Keratinocyte (primary cell): Measurements from ENCODE around the gene BCAT1. TPM values are rescaled to one million over a fixed set of nuclear protein-coding genes. Genes with fewer than 3 reads are reported as not detected.

Experiments
- DNase-seq: peaks from one replicate; pipeline ENCODE4 v3.0.0-alpha.2; 2011; ENCODE audit warnings: low read depth, missing footprints, low spot score
- FAIRE-seq: peaks from 2 replicates; lab custom pipeline; 2011; peaks lifted over from hg19 to GRCh38; lab: Jason Lieb, UNC
- H2AFZ ChIP-seq: 2 replicates; pipeline ENCODE4 v1.6.0; 2012; ENCODE audit warnings: low read length, control low read depth, inconsistent platforms; ENCODE audit not compliant: control insufficient read depth
- H3K27ac ChIP-seq: 2 replicates; pipeline ENCODE4 v1.5.1; 2011; ENCODE audit warnings: low read length; ENCODE audit not compliant: control insufficient read depth, insufficient read depth
- H3K27me3 ChIP-seq: 3 replicates; pipeline ENCODE4 v1.6.0; 2011; ENCODE audit warnings: low read length; ENCODE audit not compliant: control insufficient read depth, insufficient read depth; ENCODE audit errors: extremely low read depth
- H3K36me3 ChIP-seq, 2 experiments: 2 replicates in 1 of 2; 3 replicates in 1 of 2; pipeline ENCODE4 v1.5.1; 2011; ENCODE audit warnings: low read length in 2 of 2, mild to moderate bottlenecking in 1 of 2; ENCODE audit not compliant: control insufficient read depth in 2 of 2, insufficient read depth in 2 of 2; ENCODE audit errors: extremely low read depth in 1 of 2
- H3K4me1 ChIP-seq: 3 replicates; pipeline ENCODE4 v1.5.1; 2011; ENCODE audit warnings: low read length; ENCODE audit not compliant: control insufficient read depth, insufficient read depth; ENCODE audit errors: extremely low read depth
- H3K4me2 ChIP-seq: 3 replicates; pipeline ENCODE4 v1.6.0; 2011; ENCODE audit warnings: low read depth, low read length; ENCODE audit not compliant: control insufficient read depth, insufficient read depth; ENCODE audit errors: extremely low read depth
- H3K4me3 ChIP-seq, 3 experiments: fragments of 200-600 bp in 1 of 3; sonication (generic) in 1 of 3; 2 replicates in 2 of 3; 3 replicates in 1 of 3; pipeline ENCODE4 v1.5.1; 2011 to 2016; ENCODE audit warnings: low read length in 3 of 3, mild to moderate bottlenecking in 3 of 3, control low read depth in 2 of 3, inconsistent platforms in 1 of 3, low read depth in 1 of 3, mixed read lengths in 1 of 3, mixed run types in 1 of 3, moderate library complexity in 1 of 3; ENCODE audit not compliant: control insufficient read depth in 2 of 3, insufficient read depth in 2 of 3; ENCODE audit errors: extremely low read depth in 1 of 3
- H3K79me2 ChIP-seq: 2 replicates; pipeline ENCODE4 v1.6.0; 2012; ENCODE audit warnings: low read length; ENCODE audit not compliant: control insufficient read depth, insufficient read depth
- H3K9ac ChIP-seq: 3 replicates; pipeline ENCODE4 v1.6.0; 2011; ENCODE audit warnings: low read length; ENCODE audit not compliant: control insufficient read depth, insufficient read depth; ENCODE audit errors: extremely low read depth
- H3K9me1 ChIP-seq: 3 replicates; pipeline ENCODE4 v1.6.0; 2011; ENCODE audit warnings: low read length; ENCODE audit not compliant: control insufficient read depth, insufficient read depth; ENCODE audit errors: extremely low read depth
- H3K9me3 ChIP-seq: 2 replicates; pipeline ENCODE4 v1.5.1; 2012; ENCODE audit warnings: low read depth, low read length; ENCODE audit not compliant: control insufficient read depth
- H4K20me1 ChIP-seq: 3 replicates; pipeline ENCODE4 v1.6.0; 2011; ENCODE audit warnings: low read length; ENCODE audit not compliant: control insufficient read depth, insufficient read depth; ENCODE audit errors: extremely low read depth
- EZH2 ChIP-seq: IDR thresholded peaks from one replicate; pipeline ENCODE4 v1.6.1; 2012; ENCODE audit warnings: inconsistent platforms, mild to moderate bottlenecking, low read length, moderate library complexity
- dilution Hi-C: fragments of 300-500 bp; cut with MboI; formaldehyde crosslinking; loops from one replicate; pipeline ENCODE4 v1.7.0; 2020; ENCODE audit warnings: low sequenced_read_pairs; ENCODE audit not compliant: extremely low pct_ligation_motif_present
- polyA plus RNA-seq, 5 experiments: library from polyadenylated mRNA; depleted of rRNA in 3 of 5; stranded (reverse) in 3 of 5; stranded (forward) in 1 of 5; unstranded in 1 of 5; fragments of >200 nt; gene quantifications; 1 replicate in 1 of 5; 2 replicates in 3 of 5; 3 replicates in 1 of 5; pipeline versions ENCODE4 v1.2.1 to v1.2.3, GENCODE V29; 2011 to 2012; ENCODE audit warnings: missing spikeins in 2 of 5, low read depth in 1 of 5, low replicate concordance in 1 of 5
- TF ChIP-seq, protein P1 (sequence below), 3 experiments: IDR thresholded peaks in 1 of 3; conservative IDR thresholded peaks in 1 of 3; optimal IDR thresholded peaks in 1 of 3; 2 replicates in 2 of 3; 3 replicates in 1 of 3; pipeline versions ENCODE3 to v1.5.1; 2011; ENCODE audit warnings: low read length in 3 of 3, mild to moderate bottlenecking in 3 of 3, moderate library complexity in 2 of 3, control low read depth in 1 of 3, inconsistent platforms in 1 of 3; ENCODE audit not compliant: insufficient read depth in 2 of 3; ENCODE audit errors: extremely low read depth in 1 of 3

Gene BCAT1
- polyA plus RNA-seq, 1 donor (not counting 4 experiments of a cell fraction or from before 2014, with no cell fraction given): 6.5 TPM

DNA sequence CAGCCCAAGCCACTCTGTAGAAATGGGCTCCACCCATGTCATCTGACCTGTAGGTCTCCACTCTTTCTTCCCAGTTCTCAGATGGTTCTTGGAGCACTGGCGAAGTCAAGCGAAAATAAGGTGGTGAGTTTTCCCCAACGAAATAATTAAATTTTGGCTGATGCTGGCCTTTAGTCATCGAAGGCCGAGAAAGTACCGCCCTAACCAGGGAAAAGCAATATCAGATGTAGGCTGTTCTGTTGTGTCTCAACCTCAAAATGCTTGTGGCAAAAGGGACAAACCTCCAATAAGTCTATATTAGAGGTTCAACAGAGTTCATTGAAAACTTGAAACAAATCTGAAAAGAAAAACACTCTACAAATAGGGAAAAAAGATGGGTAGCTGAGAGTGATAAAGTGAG, 48.6 kb upstream of the BCAT1 start:
- no peak overlapping the region for H3K27ac ChIP-seq
- no peaks in the 10 kb centered on the region for H3K9me1 ChIP-seq
- H3K36me3 ChIP-seq: no peaks in the 10 kb centered on the region
- no peak overlapping the region for H3K9ac ChIP-seq
- no peak overlapping the region for H2AFZ ChIP-seq
- no peaks in the 10 kb centered on the region for H4K20me1 ChIP-seq
- DNase-seq (no peak), FAIRE-seq (no peak)
- peak overlapping the region in 1 of 3 experiments; percentile 16 for H3K4me3 ChIP-seq
- H3K9me3 ChIP-seq: no peaks in the 10 kb centered on the region
- peaks cover 10% of the 10 kb centered on the region for H3K4me1 ChIP-seq
- dilution Hi-C loops: no loop called here
- no peaks in the 10 kb centered on the region for H3K79me2 ChIP-seq
- no peaks in the 10 kb centered on the region for H3K27me3 ChIP-seq
- TF ChIP-seq EZH2: no peak
- TF ChIP-seq, protein P1, sequence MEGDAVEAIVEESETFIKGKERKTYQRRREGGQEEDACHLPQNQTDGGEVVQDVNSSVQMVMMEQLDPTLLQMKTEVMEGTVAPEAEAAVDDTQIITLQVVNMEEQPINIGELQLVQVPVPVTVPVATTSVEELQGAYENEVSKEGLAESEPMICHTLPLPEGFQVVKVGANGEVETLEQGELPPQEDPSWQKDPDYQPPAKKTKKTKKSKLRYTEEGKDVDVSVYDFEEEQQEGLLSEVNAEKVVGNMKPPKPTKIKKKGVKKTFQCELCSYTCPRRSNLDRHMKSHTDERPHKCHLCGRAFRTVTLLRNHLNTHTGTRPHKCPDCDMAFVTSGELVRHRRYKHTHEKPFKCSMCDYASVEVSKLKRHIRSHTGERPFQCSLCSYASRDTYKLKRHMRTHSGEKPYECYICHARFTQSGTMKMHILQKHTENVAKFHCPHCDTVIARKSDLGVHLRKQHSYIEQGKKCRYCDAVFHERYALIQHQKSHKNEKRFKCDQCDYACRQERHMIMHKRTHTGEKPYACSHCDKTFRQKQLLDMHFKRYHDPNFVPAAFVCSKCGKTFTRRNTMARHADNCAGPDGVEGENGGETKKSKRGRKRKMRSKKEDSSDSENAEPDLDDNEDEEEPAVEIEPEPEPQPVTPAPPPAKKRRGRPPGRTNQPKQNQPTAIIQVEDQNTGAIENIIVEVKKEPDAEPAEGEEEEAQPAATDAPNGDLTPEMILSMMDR (optimal IDR thresholded peaks at IDR 0.05 in 1 of 3, IDR thresholded peaks at IDR 0.05 in 1 of 3, conservative IDR thresholded peaks at IDR 0.05 in 1 of 3; ENCODE audit: extremely low read depth in 1 of 3, insufficient read depth in 2 of 3, low read length in 3 of 3): no peak
- no peak overlapping the region for H3K4me2 ChIP-seq

DNA sequence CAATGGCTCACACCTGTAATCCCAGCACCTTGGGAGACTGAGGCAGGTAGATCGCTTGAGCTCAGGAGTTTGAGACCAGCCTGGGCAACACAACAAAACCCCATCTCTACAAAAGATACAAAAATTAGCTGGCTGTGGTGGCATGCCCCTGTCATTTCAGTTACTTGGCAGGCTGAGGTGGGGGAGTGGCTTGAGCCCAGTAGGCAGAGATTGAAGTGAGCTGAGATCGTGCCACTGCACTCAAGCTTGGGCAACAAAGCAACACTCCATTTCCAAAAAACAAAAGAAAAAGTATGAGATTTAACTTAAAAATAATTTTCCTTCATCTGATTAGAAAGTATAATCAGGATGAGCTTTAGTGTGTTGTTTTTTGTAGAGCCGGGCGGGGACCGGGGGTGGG, 47.9 kb upstream of the BCAT1 start:
- no peak overlapping the region for H3K4me2 ChIP-seq
- DNase-seq: no peak
- no peak for FAIRE-seq

More for the DNA sequence above, 47.9 kb upstream of the BCAT1 start:
- TF ChIP-seq, protein P1 (optimal IDR thresholded peaks at IDR 0.05 in 1 of 3, IDR thresholded peaks at IDR 0.05 in 1 of 3, conservative IDR thresholded peaks at IDR 0.05 in 1 of 3; ENCODE audit: extremely low read depth in 1 of 3, insufficient read depth in 2 of 3, low read length in 3 of 3): no peak
- TF ChIP-seq EZH2: no peak
- H3K27me3 ChIP-seq: no peaks in the 10 kb centered on the region
- no peak overlapping the region for H2AFZ ChIP-seq
- H3K79me2 ChIP-seq: no peaks in the 10 kb centered on the region
- no peak overlapping the region for H3K27ac ChIP-seq
- peaks cover 10% of the 10 kb centered on the region for H3K4me1 ChIP-seq
- no peaks in the 10 kb centered on the region for H4K20me1 ChIP-seq
- H3K9me1 ChIP-seq: no peaks in the 10 kb centered on the region
- H3K36me3 ChIP-seq: no peaks in the 10 kb centered on the region
- no peak overlapping the region for H3K4me3 ChIP-seq
- H3K9ac ChIP-seq: no peak overlapping the region
- no peaks in the 10 kb centered on the region for H3K9me3 ChIP-seq
- dilution Hi-C loops: no loop called here
